ENCODE measurements around the gene SPATA22. TPM values are rescaled to one million over a fixed set of nuclear protein-coding genes. Genes with fewer than 3 reads are reported as not detected.

The SPATA22 gene
- total RNA-seq, 4 donors from 2014 or later = 0.81 to 2.2 TPM; not detected in 2

DNA sequence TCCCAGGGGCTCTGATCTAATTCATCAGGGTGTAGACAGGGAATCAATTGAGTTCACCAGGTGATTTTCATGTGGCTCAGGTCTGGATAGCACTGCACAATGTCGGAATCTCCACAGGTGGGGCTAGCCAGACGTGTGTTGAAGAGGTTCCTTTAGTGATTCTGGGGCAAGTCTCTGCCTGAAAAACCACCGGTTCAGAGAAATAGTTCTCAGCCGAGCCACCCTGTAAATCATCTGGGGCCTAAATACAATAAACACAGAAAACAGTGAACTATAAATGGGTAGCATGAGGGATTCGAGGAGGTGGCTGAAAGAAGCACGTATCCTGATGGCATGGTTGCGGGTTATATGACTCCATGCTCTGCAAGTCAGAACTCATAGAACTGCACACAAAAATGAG is 25.5 kb upstream of the SPATA22 start:
- TF ChIP-seq CTCF (IDR thresholded peaks at IDR 0.05) = no peak
- TF ChIP-seq POLR2A (IDR thresholded peaks at IDR 0.05) = no peak
- H3K27ac ChIP-seq = no peak overlapping the region
- no peak for ATAC-seq

GRCh38 chr17:3485481-3486068 is 14.0 kb upstream of the SPATA22 start:
- H3K4me3 ChIP-seq = no peak overlapping the region
- WGBS, 2 donors (ENCODE audit: low coverage in 1 of 2) = 83 to 88% methylated on average over 3 to 8 of the region's 8 CpGs
- no peak for ATAC-seq
- H3K4me1 ChIP-seq = no peaks in the 10 kb centered on the region
- no peaks in the 10 kb centered on the region for H3K36me3 ChIP-seq
- H3K27ac ChIP-seq = no peak overlapping the region
- TF ChIP-seq POLR2A (IDR thresholded peaks at IDR 0.05) (no peak), POLR2AphosphoS5 (IDR thresholded peaks at IDR 0.05) (no peak), EP300 (IDR thresholded peaks at IDR 0.05) (no peak)
- H3K9me3 ChIP-seq = no peaks in the 10 kb centered on the region
- peaks cover 7% of the 10 kb centered on the region for H3K27me3 ChIP-seq

More for the DNA sequence above, 25.5 kb upstream of the SPATA22 start:
- WGBS, 2 donors (ENCODE audit: low coverage in 1 of 2) = 79 to 84% methylated on average over 7 of the region's 7 CpGs
- H3K36me3 ChIP-seq = no peaks in the 10 kb centered on the region
- no peak overlapping the region for H3K4me3 ChIP-seq
- H3K9me3 ChIP-seq = peaks cover 0 to 8% (median 0%) of the 10 kb centered on the region in 3 donors
- H3K4me1 ChIP-seq = no peaks in the 10 kb centered on the region
- H3K27me3 ChIP-seq = no peaks in the 10 kb centered on the region

DNA sequence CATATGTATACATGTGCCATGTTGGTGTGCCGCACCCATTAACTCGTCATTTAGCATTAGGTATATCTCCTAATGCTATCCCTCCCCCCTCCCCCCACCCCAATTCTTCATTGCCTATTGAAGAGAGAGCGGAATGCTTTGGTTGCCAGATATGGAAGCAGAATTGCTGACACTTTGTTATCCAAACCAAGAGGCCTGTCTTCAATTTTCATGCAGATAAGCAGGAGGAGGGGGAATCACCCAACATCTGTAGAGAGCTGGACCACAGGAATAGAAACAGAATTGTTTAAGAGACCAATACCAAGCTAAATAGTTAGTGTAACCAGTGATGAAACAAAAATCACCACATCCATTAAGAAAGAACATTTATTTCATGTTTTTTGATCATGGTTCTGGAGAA is 11.2 kb upstream of the SPATA22 start:
- Histone ChIP-seq H3K9me3 (no peaks in the 10 kb centered on the region), H3K27me3 (peaks cover 11% of the 10 kb centered on the region), H3K4me1 (no peaks in the 10 kb centered on the region), H3K27ac (no peak overlapping the region), H3K36me3 (no peaks in the 10 kb centered on the region), H3K4me3 (no peak overlapping the region)
- TF ChIP-seq POLR2AphosphoS5 (IDR thresholded peaks at IDR 0.05) (no peak), CTCF (IDR thresholded peaks at IDR 0.05) (no peak), POLR2A (IDR thresholded peaks at IDR 0.05) (no peak), EP300 (IDR thresholded peaks at IDR 0.05) (no peak)
- 24% methylated on average over 3 of the region's 3 CpGs; no CpG with 5 or more reads in 1 of the 2 donors for WGBS, 2 donors (ENCODE audit: low coverage in 1 of 2)
- no peak for ATAC-seq

DNA sequence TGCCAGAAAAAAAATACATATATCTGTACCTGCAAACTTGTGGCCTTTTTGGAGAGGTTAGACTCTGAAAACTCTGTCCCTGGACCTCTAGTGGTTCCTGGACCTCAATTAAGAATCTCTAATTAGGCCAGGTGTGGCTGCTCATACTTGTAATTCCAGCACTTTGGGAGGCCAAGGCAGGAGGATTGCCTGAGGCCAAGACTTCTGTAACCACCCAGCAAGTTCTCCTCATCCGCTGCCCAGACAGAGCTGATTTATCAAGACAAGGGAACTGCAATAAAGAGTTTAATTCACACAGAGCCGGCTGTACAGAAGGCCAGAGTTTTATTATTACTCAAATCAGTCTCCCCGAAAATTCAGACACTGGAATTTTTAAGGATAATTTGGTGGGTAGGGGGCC is 8.4 kb upstream of the SPATA22 start:
- TF ChIP-seq CTCF (IDR thresholded peaks at IDR 0.05) (no peak), EP300 (IDR thresholded peaks at IDR 0.05) (no peak), POLR2AphosphoS5 (IDR thresholded peaks at IDR 0.05) (no peak), POLR2A (IDR thresholded peaks at IDR 0.05) (no peak)
- Histone ChIP-seq H3K27ac (no peak overlapping the region), H3K9me3 (no peaks in the 10 kb centered on the region), H3K27me3 (peaks cover 7% of the 10 kb centered on the region), H3K4me1 (peaks cover 0 to under 1% (median 0%) of the 10 kb centered on the region in 3 donors), H3K36me3 (no peaks in the 10 kb centered on the region), H3K4me3 (no peak overlapping the region)
- ATAC-seq = no peak
- WGBS, 2 donors (ENCODE audit: low coverage in 1 of 2) = 67% methylated on average over 3 of the region's 3 CpGs

DNA sequence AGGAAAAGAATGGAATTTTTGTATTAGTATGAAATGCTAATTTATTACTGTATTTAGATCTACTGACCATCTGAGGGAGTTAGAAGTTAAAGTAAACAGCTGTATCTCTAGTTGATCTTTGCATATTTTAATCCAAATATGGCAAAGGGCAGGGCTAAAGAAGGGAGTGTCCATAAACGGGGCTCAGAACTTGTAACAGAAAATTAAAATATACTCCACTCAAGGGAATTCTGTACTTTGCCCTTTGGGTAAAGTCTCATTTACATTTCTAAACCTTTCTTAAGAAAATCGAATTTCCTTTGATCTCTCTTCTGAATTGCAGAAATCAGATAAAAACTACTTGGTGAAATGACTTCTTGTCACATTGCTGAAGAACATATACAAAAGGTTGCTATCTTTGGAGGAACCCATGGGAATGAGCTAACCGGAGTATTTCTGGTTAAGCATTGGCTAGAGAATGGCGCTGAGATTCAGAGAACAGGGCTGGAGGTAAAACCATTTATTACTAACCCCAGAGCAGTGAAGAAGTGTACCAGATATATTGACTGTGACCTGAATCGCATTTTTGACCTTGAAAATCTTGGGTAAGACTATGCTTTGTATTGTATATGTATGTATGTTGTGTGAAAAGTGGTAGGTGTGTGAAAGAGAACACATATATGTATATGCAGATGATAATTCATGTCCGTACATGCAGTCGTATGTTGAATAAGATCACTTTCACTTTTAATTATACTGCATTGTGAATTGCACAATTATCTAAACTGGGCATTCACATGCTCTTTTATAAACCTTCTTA is 4.4 kb upstream of the SPATA22 start, which contains the start of gene ASPA:
TSS of gene ASPA (plus strand) at position 186 of the 799 bp plus-strand sequence. CDS start at position 349, 163 bp downstream.
- Histone ChIP-seq H3K27me3 (peaks cover 7% of the 10 kb centered on the region), H3K36me3 (no peaks in the 10 kb centered on the region), H3K4me1 (peaks cover 0 to 13% (median 0%) of the 10 kb centered on the region in 3 donors), H3K9me3 (no peaks in the 10 kb centered on the region), H3K27ac (peak within 1 kb of the TSS in 3 of 4 donors; percentile 53 to 71 (median 70)), H3K4me3 (peak within 1 kb of the TSS; percentile 41 to 44)
- TF ChIP-seq CTCF (IDR thresholded peaks at IDR 0.05) = no peak
- TF ChIP-seq POLR2AphosphoS5 (IDR thresholded peaks at IDR 0.05) = no peak
- no peak for TF ChIP-seq POLR2A (IDR thresholded peaks at IDR 0.05)
- no peak for TF ChIP-seq EP300 (IDR thresholded peaks at IDR 0.05)
- ATAC-seq = peak; percentile 45
- WGBS, 2 donors (ENCODE audit: low coverage in 1 of 2) = 44 to 50% methylated on average over 7 of the region's 7 CpGs

All from gastroesophageal sphincter (tissue), 4 donors.